Activated CD8-positive, alpha-beta memory T cell treated with anti-CD3 and anti-CD28 coated beads, Interleukin-2, amount 50 U/mL, for 1 hour (primary cell): ENCODE measurements around the gene LEMD1.

ENCODE experiments used
- DNase-seq: peaks from one replicate; pipeline ENCODE4 v3.0.0-alpha.2; 2020; ENCODE audit errors: extremely low read depth

Gene LEMD1

GRCh38 chr1:205421798-205422197 lies at the start of gene LEMD1:
TSS of gene LEMD1 (minus strand) at chr1:205422056. CDS start at chr1:205420536, 1,520 bp downstream.
- DNase-seq, result no peak

GRCh38 chr1:205470131-205470530 lies 48.3 kb upstream of the LEMD1 start:
- DNase-seq, result no peak

GRCh38 chr1:205466595-205467220 lies 44.9 kb upstream of the LEMD1 start:
- DNase-seq, result no peak

- DNase-seq, result no peak
Measured at GRCh38 chr1:205465392-205465791, 43.5 kb upstream of the LEMD1 start.

- DNase-seq, result no peak
Measured at GRCh38 chr1:205458777-205459566, 37.1 kb upstream of the LEMD1 start.

GRCh38 chr1:205456868-205457745 lies 35.3 kb upstream of the LEMD1 start:
- DNase-seq, result no peak

- DNase-seq, result no peak
Measured at GRCh38 chr1:205456383-205456867, 34.6 kb upstream of the LEMD1 start.

GRCh38 chr1:205455581-205456382 lies 33.9 kb upstream of the LEMD1 start, which contains the start of gene BLACAT1:
TSS of gene BLACAT1 (minus strand) at chr1:205456045.
- DNase-seq, result no peak

- no peak for DNase-seq
Measured at GRCh38 chr1:205454903-205455335, 33.1 kb upstream of the LEMD1 start.

GRCh38 chr1:205453466-205453865 lies 31.6 kb upstream of the LEMD1 start:
- no peak for DNase-seq

- no peak for DNase-seq
Measured at GRCh38 chr1:205452933-205453332, 31.1 kb upstream of the LEMD1 start.

GRCh38 chr1:205452364-205452763 lies 30.5 kb upstream of the LEMD1 start:
- no peak for DNase-seq

- no peak for DNase-seq
Measured at GRCh38 chr1:205451759-205452164, 29.9 kb upstream of the LEMD1 start.

GRCh38 chr1:205451202-205451601 lies 29.3 kb upstream of the LEMD1 start:
- DNase-seq, result no peak

GRCh38 chr1:205450448-205450847 lies 28.6 kb upstream of the LEMD1 start:
- DNase-seq, result no peak

GRCh38 chr1:205449750-205450443 lies 28.0 kb upstream of the LEMD1 start:
- no peak for DNase-seq

GRCh38 chr1:205449254-205449749 lies 27.4 kb upstream of the LEMD1 start:
- no peak for DNase-seq

- no peak for DNase-seq
Measured at GRCh38 chr1:205448540-205449253, 26.8 kb upstream of the LEMD1 start.

- DNase-seq, result no peak
Measured at GRCh38 chr1:205447457-205448341, 25.8 kb upstream of the LEMD1 start.
